Colonic mucosa (tissue), 4 donors: ENCODE measurements around the gene MAPRE3. TPM values are rescaled to one million over a fixed set of nuclear protein-coding genes. Genes with fewer than 3 reads are reported as not detected.

Experiments used
- DNase-seq: peaks from one replicate; pipeline ENCODE4 v3.0.0-alpha.2; 2020
- H3K27ac ChIP-seq: fragments of 200-600 bp; one replicate; pipeline ENCODE4 v1.8.0; 2021
- H3K27me3 ChIP-seq: fragments of 200-600 bp; one replicate; pipeline ENCODE4 v1.8.0; 2021
- H3K36me3 ChIP-seq: fragments of 200-600 bp; one replicate; pipeline ENCODE4 v1.8.0; 2021
- H3K4me1 ChIP-seq: fragments of 200-600 bp; one replicate; pipeline ENCODE4 v1.8.0; 2021; ENCODE audit warnings: mild to moderate bottlenecking
- H3K4me3 ChIP-seq: fragments of 200-600 bp; one replicate; pipeline ENCODE4 v1.8.0; 2021
- H3K9ac ChIP-seq, 2 donors: one replicate each; pipeline ENCODE4 v1.7.0; 2013; ENCODE audit warnings: control low read depth in 2 of 2, low read depth in 2 of 2, low read length in 2 of 2
- H3K9me3 ChIP-seq: fragments of 200-600 bp; one replicate; pipeline ENCODE4 v1.8.0; 2021
- intact Hi-C: fragments of 100-400 bp; cut with DNase I; formaldehyde crosslinking; loops from one replicate; pipeline ENCODE4 v1.14.1; 2022
- total RNA-seq, 2 donors: library from RNA; stranded (reverse); fragmentation: NEBNext Ultra II Directional in 1 of 2; extraction: Animal tissue kit (Norgen Biotek cat#: 25700) in 1 of 2; gene quantifications; one replicate each; pipeline ENCODE4 v1.2.1, GENCODE V29; 2021
- TF ChIP-seq, protein P1 (sequence below): fragments of 200-600 bp; IDR thresholded peaks from one replicate; pipeline ENCODE4 v1.8.0; 2022; ENCODE audit warnings: antibody characterized with exemption, mild to moderate bottlenecking
- donor health status: healthy.
- donor health status: DM: no; HTN: no; CAD: no.
- donor health status: DM: no; HTN: no; CAD: no.

Gene MAPRE3
- total RNA-seq, 2 donors from 2014 or later, result 21.6 to 22.0 TPM

DNA sequence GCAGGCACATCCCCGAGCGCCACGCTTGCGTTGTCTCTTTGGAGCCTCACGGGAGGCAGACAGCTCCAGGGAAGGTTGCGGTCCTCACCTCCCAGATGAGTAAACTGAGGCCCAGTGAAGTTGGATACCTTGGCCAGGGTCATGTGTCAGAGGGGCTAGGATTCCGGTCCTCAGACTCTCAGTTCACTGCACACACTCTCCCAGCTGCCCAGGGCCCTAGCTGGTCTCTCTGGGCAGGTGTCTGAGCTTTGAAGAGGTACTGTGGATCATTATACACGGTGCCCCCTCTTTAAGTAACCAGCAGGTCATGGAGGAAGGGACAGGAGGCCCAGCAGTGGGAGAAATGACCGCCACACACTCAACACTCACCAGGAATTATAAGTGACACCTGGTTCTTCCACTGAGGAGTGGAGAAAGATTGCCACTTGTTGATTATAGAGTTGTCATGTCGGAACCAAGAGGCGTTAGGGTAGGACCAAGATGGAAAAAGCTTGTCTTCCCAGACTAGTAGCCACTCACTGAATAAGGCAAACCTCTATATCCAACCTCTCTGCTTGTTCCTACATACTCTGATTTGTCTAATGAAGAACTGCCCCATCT, 62.9 kb downstream of the MAPRE3 start:
- Histone ChIP-seq H3K27ac (peak overlapping the region; percentile 59), H3K4me3 (peak overlapping the region; percentile 76), H3K27me3 (no peaks in the 10 kb centered on the region), H3K9me3 (no peaks in the 10 kb centered on the region), H3K4me1 (peaks cover 13% of the 10 kb centered on the region), H3K9ac (peak overlapping the region; percentile 90 to 96), H3K36me3 (peaks cover 23% of the 10 kb centered on the region)
- TF ChIP-seq, protein P1, sequence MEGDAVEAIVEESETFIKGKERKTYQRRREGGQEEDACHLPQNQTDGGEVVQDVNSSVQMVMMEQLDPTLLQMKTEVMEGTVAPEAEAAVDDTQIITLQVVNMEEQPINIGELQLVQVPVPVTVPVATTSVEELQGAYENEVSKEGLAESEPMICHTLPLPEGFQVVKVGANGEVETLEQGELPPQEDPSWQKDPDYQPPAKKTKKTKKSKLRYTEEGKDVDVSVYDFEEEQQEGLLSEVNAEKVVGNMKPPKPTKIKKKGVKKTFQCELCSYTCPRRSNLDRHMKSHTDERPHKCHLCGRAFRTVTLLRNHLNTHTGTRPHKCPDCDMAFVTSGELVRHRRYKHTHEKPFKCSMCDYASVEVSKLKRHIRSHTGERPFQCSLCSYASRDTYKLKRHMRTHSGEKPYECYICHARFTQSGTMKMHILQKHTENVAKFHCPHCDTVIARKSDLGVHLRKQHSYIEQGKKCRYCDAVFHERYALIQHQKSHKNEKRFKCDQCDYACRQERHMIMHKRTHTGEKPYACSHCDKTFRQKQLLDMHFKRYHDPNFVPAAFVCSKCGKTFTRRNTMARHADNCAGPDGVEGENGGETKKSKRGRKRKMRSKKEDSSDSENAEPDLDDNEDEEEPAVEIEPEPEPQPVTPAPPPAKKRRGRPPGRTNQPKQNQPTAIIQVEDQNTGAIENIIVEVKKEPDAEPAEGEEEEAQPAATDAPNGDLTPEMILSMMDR, result no peak
- DNase-seq, result no peak
- intact Hi-C loops, result loop anchor here (10.0 kb wide), 1 partner anchor 51 kb away; the partner anchor contains the start of gene KHK

DNA sequence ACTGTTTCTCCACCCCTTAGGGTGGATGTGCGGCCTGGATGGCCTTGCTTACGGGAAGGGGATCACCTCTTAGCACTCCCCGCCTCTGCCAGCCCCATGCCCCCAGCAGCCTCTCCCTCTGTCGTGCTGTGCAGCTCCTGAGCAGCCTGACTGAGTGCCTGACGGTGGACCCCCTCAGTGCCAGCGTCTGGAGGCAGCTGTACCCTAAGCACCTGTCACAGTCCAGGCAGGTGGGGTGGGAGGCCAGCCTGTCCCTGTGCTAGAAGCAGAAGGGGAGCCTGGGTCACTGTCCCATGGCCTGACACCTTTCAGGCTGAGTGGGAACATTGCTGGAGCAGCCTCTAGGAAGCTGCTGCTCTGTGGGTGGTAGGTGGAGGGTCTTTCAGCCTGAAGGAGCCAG, 67.6 kb downstream of the MAPRE3 start:
- no peak overlapping the region for H3K4me3 ChIP-seq
- no peak for DNase-seq
- H3K4me1 ChIP-seq, result peaks cover 13% of the 10 kb centered on the region
- peaks cover 45% of the 10 kb centered on the region for H3K36me3 ChIP-seq
- no peak overlapping the region for H3K9ac ChIP-seq
- H3K9me3 ChIP-seq, result no peaks in the 10 kb centered on the region
- no peaks in the 10 kb centered on the region for H3K27me3 ChIP-seq
- TF ChIP-seq, protein P1, result no peak
- intact Hi-C loops, result loop anchor here (10.0 kb wide), 1 partner anchor 47 kb away; the partner anchor contains the start of gene KHK
- H3K27ac ChIP-seq, result no peak overlapping the region

DNA sequence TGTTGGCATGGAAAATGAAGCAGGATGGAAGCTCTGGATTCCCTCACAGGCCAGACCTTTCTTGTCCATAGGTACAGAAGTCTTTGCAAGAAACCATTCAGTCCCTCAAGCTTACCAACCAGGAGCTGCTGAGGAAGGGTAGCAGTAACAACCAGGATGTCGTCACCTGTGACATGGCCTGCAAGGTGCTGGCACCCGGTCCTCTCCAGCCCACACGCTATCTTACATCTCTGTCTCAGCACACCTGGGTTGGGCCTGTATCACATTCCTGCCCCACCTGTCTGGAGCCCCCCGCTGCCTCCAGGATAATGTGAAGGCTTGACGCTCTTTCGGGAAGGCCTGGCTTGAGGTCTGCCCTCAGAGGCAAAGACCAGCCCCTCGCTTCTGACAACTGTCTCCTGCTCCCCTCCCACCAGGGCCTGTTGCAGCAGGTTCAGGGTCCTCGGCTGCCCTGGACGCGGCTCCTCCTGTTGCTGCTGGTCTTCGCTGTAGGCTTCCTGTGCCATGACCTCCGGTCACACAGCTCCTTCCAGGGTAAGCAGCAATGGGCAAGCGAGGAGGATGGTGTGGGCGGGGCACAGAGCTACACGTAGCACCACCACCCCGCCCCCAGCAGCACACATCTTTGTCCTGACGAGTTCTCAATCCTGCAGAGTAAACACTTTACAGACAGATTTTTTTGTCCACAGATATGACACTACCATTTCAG, 68.3 kb downstream of the MAPRE3 start:
- H3K9me3 ChIP-seq, result no peaks in the 10 kb centered on the region
- intact Hi-C loops, result loop anchor here (10.0 kb wide), 1 partner anchor 46 kb away; the partner anchor contains the start of gene KHK
- H3K27ac ChIP-seq, result no peak overlapping the region
- TF ChIP-seq, protein P1, result no peak
- peaks cover 11% of the 10 kb centered on the region for H3K4me1 ChIP-seq
- H3K36me3 ChIP-seq, result peaks cover 45% of the 10 kb centered on the region
- DNase-seq, result no peak
- no peak overlapping the region for H3K9ac ChIP-seq
- no peak overlapping the region for H3K4me3 ChIP-seq
- H3K27me3 ChIP-seq, result no peaks in the 10 kb centered on the region

DNA sequence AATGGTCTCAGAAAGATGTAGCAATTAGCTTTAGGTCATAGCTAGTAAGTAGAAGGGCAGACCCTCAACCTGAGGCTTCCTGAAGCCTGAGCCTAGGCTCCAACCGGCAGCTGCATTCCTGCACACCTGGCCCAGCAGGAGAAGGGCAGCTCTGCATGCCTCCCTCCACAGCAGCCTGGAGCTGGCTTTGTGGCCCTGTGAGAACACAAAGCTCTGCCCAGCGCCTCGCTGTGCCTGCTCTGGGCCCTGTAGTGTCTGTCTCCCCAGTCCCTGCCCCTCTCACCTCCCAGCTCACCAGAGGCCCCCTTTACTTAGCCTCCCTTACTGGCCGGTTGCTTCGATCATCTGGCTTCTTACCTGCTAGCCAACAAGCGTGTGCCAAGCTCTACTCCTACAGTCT, 69.0 kb downstream of the MAPRE3 start:
- H3K9ac ChIP-seq, result no peak overlapping the region
- TF ChIP-seq, protein P1, result no peak
- no peaks in the 10 kb centered on the region for H3K27me3 ChIP-seq
- H3K9me3 ChIP-seq, result no peaks in the 10 kb centered on the region
- peaks cover 45% of the 10 kb centered on the region for H3K36me3 ChIP-seq
- no peak overlapping the region for H3K4me3 ChIP-seq
- no peak for DNase-seq
- intact Hi-C loops, result loop anchor here (10.0 kb wide), 1 partner anchor 45 kb away; the partner anchor contains the start of gene KHK
- H3K4me1 ChIP-seq, result peaks cover 4% of the 10 kb centered on the region
- H3K27ac ChIP-seq, result no peak overlapping the region

DNA sequence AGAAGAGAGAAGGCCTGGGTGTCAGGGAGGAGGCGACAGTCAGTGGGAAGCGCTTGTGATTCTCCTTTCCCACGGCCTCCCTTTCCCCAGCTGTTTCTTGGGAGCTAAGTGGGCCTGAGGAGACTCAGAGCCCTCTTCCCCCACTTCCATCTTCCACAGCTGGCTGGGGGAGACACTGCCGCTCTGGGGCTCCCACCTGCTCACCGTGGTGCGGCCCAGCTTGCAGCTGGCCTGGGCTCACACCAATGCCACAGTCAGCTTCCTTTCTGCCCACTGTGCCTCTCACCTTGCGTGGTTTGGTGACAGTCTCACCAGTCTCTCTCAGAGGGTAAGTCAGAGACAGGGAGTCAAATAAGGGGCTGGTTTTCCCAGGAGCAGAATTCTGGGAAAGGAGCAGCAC, 69.4 kb downstream of the MAPRE3 start:
- H3K27me3 ChIP-seq, result no peaks in the 10 kb centered on the region
- H3K9me3 ChIP-seq, result no peaks in the 10 kb centered on the region
- intact Hi-C loops, result loop anchor here (10.0 kb wide), 1 partner anchor 45 kb away; the partner anchor contains the start of gene KHK
- no peaks in the 10 kb centered on the region for H3K4me1 ChIP-seq
- no peak for DNase-seq
- H3K9ac ChIP-seq, result no peak overlapping the region
- H3K4me3 ChIP-seq, result no peak overlapping the region
- TF ChIP-seq, protein P1, result no peak
- peaks cover 45% of the 10 kb centered on the region for H3K36me3 ChIP-seq
- H3K27ac ChIP-seq, result no peak overlapping the region
